GM19239 (cell line): Measurements from ENCODE around the gene ADAMTS6.
A peak's percentile ranks its signal among the peaks of the same experiment; 100 is the strongest.
"Not testable (repeated sequence)": the region's sequence is repeated elsewhere in the genome, so short reads cannot be mapped to it uniquely, and the experiment has no call there.

Source experiments
- DNase-seq: peaks from one replicate; pipeline ENCODE4 v3.0.0; 2011; ENCODE audit warnings: low spot score; ENCODE audit not compliant: insufficient read length
- FAIRE-seq: peaks from 2 replicates; lab custom pipeline; 2011; peaks lifted over from hg19 to GRCh38; lab: Jason Lieb, UNC

The ADAMTS6 gene

GRCh38 chr5:65243161-65243560 is 238.6 kb downstream of the ADAMTS6 start:
- DNase-seq (no peak), FAIRE-seq (no peak)

GRCh38 chr5:65229841-65230240 is 251.9 kb downstream of the ADAMTS6 start:
- no peak for FAIRE-seq
- DNase-seq, result no peak

- DNase-seq, result no peak
- FAIRE-seq, result no peak
Measured at GRCh38 chr5:65213921-65214525, 267.7 kb downstream of the ADAMTS6 start.

GRCh38 chr5:65209341-65209740 is 272.4 kb downstream of the ADAMTS6 start:
- DNase-seq (no peak), FAIRE-seq (no peak)

- DNase-seq, result no peak
- no peak for FAIRE-seq
Measured at GRCh38 chr5:65204966-65205365, 276.8 kb downstream of the ADAMTS6 start.

GRCh38 chr5:65203746-65204145 is 278.0 kb downstream of the ADAMTS6 start:
- no peak for FAIRE-seq
- no peak for DNase-seq

- FAIRE-seq, result no peak
- DNase-seq, result no peak
Measured at GRCh38 chr5:65199993-65200675, 281.6 kb downstream of the ADAMTS6 start.

- FAIRE-seq (no peak), DNase-seq (no peak)
Measured at GRCh38 chr5:65198456-65199120, 283.1 kb downstream of the ADAMTS6 start.

- FAIRE-seq, result peak; percentile 21
Measured at GRCh38 chr5:65197531-65198455, 283.9 kb downstream of the ADAMTS6 start.

GRCh38 chr5:65194871-65195270 is 286.8 kb downstream of the ADAMTS6 start:
- no peak for DNase-seq
- FAIRE-seq, result no peak

More at GRCh38 chr5:65197531-65198455, 283.9 kb downstream of the ADAMTS6 start:
- DNase-seq, result no peak

GRCh38 chr5:65192331-65192730 is 289.4 kb downstream of the ADAMTS6 start:
- no peak for DNase-seq
- no peak for FAIRE-seq

GRCh38 chr5:65191554-65192135 is 290.1 kb downstream of the ADAMTS6 start:
- FAIRE-seq, result no peak
- no peak for DNase-seq

- FAIRE-seq (peak; percentile 66), DNase-seq (no peak)
Measured at GRCh38 chr5:65190328-65191053, 291.2 kb downstream of the ADAMTS6 start.

GRCh38 chr5:65186646-65187227 is 295.0 kb downstream of the ADAMTS6 start:
- FAIRE-seq (no peak), DNase-seq (no peak)

GRCh38 chr5:65185468-65185867 is 296.3 kb downstream of the ADAMTS6 start:
- no peak for FAIRE-seq
- no peak for DNase-seq

- DNase-seq, result no peak
- FAIRE-seq, result no peak
Measured at GRCh38 chr5:65184780-65185179, 296.9 kb downstream of the ADAMTS6 start.

- FAIRE-seq, DNase-seq: not testable (repeated sequence)
Measured at GRCh38 chr5:65174231-65174630, 307.5 kb downstream of the ADAMTS6 start.

GRCh38 chr5:65173130-65173525 is 308.6 kb downstream of the ADAMTS6 start:
- DNase-seq (no peak), FAIRE-seq (no peak)
